OCI-LY7 (cell line): ENCODE data around the gene CD320.

Experiments
- EZH2phosphoT487 ChIP-seq: fragments of 200-600 bp; sonication (generic); IDR thresholded peaks from 2 replicates; pipeline ENCODE4 v1.6.1; 2018; ENCODE audit warnings: low read depth, borderline replicate concordance, mild to moderate bottlenecking, mixed run types, antibody characterized with exemption, low read length, moderate library complexity, mixed read lengths
- TF ChIP-seq, protein P1 (sequence below): fragments of 200-600 bp; sonication (generic); conservative IDR thresholded peaks from 2 replicates; pipeline ENCODE4 v1.5.1; 2014; ENCODE audit warnings: mild to moderate bottlenecking, antibody characterized with exemption, low read length, moderate library complexity, mixed read lengths

DNA sequence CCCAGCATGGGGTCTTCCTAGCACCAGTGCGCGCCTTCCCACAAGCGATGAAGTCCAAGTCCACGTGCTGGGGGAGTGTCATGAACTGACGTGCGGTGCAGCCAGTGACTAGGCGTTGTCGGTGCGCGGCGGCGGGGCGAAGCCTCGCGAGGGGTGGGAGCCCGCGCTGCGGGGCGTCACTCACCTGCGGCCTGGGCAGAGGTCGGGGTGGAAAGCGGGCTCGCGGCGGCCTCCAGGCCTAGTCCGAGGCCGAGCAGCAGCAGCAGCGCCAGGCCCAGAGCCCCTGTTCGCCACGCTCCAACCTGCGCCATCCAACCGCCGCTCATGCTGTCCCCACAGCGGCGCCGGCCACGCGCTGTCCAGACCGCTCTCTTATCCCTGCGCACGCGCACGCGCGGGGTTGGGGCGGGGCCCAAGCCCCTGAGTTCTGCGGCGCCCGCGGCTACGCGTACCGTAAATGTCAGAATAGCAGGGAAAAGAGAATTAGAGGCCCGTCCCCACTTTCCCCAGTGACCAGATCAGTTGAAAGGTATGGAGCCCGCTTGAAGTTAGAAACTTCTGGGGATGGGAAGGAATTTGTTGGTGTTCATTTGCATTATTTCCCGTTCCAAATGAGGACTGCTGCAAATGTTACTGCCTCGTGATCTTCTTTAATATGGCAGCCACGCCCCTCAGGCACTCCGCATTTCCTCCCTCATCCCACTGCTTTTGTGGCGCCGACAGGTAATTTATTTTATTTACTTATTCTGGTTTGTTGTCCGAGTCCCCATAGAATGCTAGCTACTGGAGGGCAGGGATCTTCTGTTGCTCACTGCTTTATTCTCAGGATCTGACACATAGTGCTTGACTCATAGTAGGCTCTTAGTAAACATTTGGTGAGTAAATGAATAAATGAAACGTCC is at the start of gene CD320:
- TF ChIP-seq, protein P1, sequence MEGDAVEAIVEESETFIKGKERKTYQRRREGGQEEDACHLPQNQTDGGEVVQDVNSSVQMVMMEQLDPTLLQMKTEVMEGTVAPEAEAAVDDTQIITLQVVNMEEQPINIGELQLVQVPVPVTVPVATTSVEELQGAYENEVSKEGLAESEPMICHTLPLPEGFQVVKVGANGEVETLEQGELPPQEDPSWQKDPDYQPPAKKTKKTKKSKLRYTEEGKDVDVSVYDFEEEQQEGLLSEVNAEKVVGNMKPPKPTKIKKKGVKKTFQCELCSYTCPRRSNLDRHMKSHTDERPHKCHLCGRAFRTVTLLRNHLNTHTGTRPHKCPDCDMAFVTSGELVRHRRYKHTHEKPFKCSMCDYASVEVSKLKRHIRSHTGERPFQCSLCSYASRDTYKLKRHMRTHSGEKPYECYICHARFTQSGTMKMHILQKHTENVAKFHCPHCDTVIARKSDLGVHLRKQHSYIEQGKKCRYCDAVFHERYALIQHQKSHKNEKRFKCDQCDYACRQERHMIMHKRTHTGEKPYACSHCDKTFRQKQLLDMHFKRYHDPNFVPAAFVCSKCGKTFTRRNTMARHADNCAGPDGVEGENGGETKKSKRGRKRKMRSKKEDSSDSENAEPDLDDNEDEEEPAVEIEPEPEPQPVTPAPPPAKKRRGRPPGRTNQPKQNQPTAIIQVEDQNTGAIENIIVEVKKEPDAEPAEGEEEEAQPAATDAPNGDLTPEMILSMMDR: no peak
- TF ChIP-seq EZH2phosphoT487: no peak
